Ovary (tissue), 9 donors: ENCODE measurements around the gene BEND7. TPM values are rescaled to one million over a fixed set of nuclear protein-coding genes. Genes with fewer than 3 reads are reported as not detected.
A peak's percentile ranks its signal among the peaks of the same experiment; 100 is the strongest.

ENCODE experiments used
- DNase-seq, 5 donors: peaks; one replicate each; pipeline ENCODE4 v3.0.0-alpha.2; 2019 to 2020
- H3K27ac ChIP-seq, 2 donors: fragments of 200-600 bp; one replicate each; pipeline versions ENCODE4 v1.5.1 to v1.8.0; 2019 to 2022
- H3K27me3 ChIP-seq: fragments of 200-600 bp; one replicate; pipeline ENCODE4 v1.8.0; 2022
- H3K36me3 ChIP-seq: fragments of 200-600 bp; sonication (generic); one replicate; pipeline ENCODE4 v1.5.1; 2019
- H3K4me1 ChIP-seq: one replicate; pipeline ENCODE4 v1.8.1; 2013; ENCODE audit warnings: mild to moderate bottlenecking, moderate library complexity; ENCODE audit not compliant: insufficient read depth
- H3K4me3 ChIP-seq: fragments of 200-600 bp; sonication (generic); one replicate; pipeline ENCODE4 v1.5.1; 2017
- H3K9me3 ChIP-seq, 2 donors: fragments of 200-600 bp in 1 of 2; sonication (generic) in 1 of 2; one replicate each; pipeline versions ENCODE4 v1.5.1 to v1.8.1; 2013 to 2019; ENCODE audit warnings: mild to moderate bottlenecking in 1 of 2, moderate library complexity in 1 of 2
- CTCF ChIP-seq, 3 donors: fragments of 450-650 bp in 2 of 3; fragments of 200-600 bp in 1 of 3; IDR thresholded peaks; one replicate each; pipeline versions ENCODE4 v1.5.1 to v1.8.0; 2016 to 2022; ENCODE audit warnings: antibody characterized with exemption in 3 of 3, mild to moderate bottlenecking in 1 of 3
- EP300 ChIP-seq: sonication (generic); formaldehyde crosslinking; IDR thresholded peaks from one replicate; pipeline ENCODE4 v1.6.1; 2017; ENCODE audit warnings: antibody characterized with exemption
- POLR2A ChIP-seq: fragments of 450-650 bp; IDR thresholded peaks from one replicate; pipeline ENCODE4 v1.6.1; 2017; ENCODE audit warnings: antibody characterized with exemption, mild to moderate bottlenecking, moderate library complexity
- WGBS, 3 donors: extraction: QIAGEN DNeasy Blood & Tissue Kit in 1 of 3; methylation state at CpG; one replicate each; pipeline versions ENCODE4 v1.1.5 to v1.1.7; 2013 to 2017; 5-methylcytosine and 5-hydroxymethylcytosine counted together
- intact Hi-C, 4 donors: fragments of 100-400 bp; cut with DNase I; formaldehyde crosslinking; loops; one replicate each; pipeline versions ENCODE4 v1.11.0 to v1.15.1; 2022 to 2023
- polyA plus RNA-seq, 2 donors: library from polyadenylated mRNA; stranded (reverse); fragments of 200-250 nt in 1 of 2; fragments of 350-450 nt in 1 of 2; fragmentation: Illumina TruSeq in 1 of 2; extraction: RNeasy Lipid Tissue Mini Kit (QIAGEN cat#74804) in 1 of 2; gene quantifications; one replicate each; pipeline ENCODE4 v1.2.3, GENCODE V29; 2013 to 2014
- total RNA-seq, 7 donors: library from RNA; depleted of rRNA in 2 of 7; stranded (reverse); fragments of >200 nt in 2 of 7; fragmentation: NEBNext Ultra II Directional in 3 of 7; extraction: Animal tissue kit (Norgen Biotek cat#: 25700) in 3 of 7; gene quantifications; one replicate each; pipeline versions ENCODE4 v1.1.0 to v1.2.4, GENCODE V29; 2016 to 2023
- donor health status: DM: no; HTN: no; CAD: no; lungs with moderate emphysema.
- donor health status: DM: no; HTN: no; CAD: no.
- donor health status: Bipolar disorder and iron deficiency.
- donor health status: DM: yes; HTN: yes; CAD: no.
- donor health status: DM: no; HTN: no; CAD: no.
- donor health status: DM: yes; HTN: yes; CAD: no.

BEND7 gene
- total and polyA plus RNA-seq, 9 donors = 9.9 to 34.7 (median 19.8) TPM

- Histone ChIP-seq H3K27me3 (no peaks in the 10 kb centered on the region), H3K9me3 (no peaks in the 10 kb centered on the region), H3K4me1 (no peaks in the 10 kb centered on the region), H3K27ac (no peak overlapping the region), H3K36me3 (no peaks in the 10 kb centered on the region), H3K4me3 (no peak overlapping the region)
- TF ChIP-seq POLR2A (no peak), EP300 (no peak), CTCF (IDR thresholded peaks at IDR 0.05) (no peak)
- intact Hi-C loops = no loop called here
- no peak for DNase-seq
- WGBS, 3 donors = 94 to 96% (median 95%) methylated on average over 4 of the region's 4 CpGs
Measured at GRCh38 chr10:13535346-13535745, 6.5 kb upstream of the BEND7 start.

GRCh38 chr10:13529714-13529973, 830 bp upstream of the BEND7 start:
- intact Hi-C loops = no loop called here
- Histone ChIP-seq H3K27ac (no peak overlapping the region), H3K4me1 (peaks cover 2% of the 10 kb centered on the region)

GRCh38 chr10:13528123-13528874, 515 bp downstream of the BEND7 start:
- Histone ChIP-seq H3K4me1 (peaks cover 2% of the 10 kb centered on the region), H3K27me3 (no peaks in the 10 kb centered on the region), H3K9me3 (no peaks in the 10 kb centered on the region), H3K27ac (peak overlapping the region; percentile 73 to 90), H3K36me3 (no peaks in the 10 kb centered on the region), H3K4me3 (peak overlapping the region; percentile 65)
- intact Hi-C loops = no loop called here
- DNase-seq = peak; percentile 18 to 56 (median 32)
- TF ChIP-seq CTCF (IDR thresholded peaks at IDR 0.05) (no peak), POLR2A (no peak), EP300 (no peak)
- WGBS, 3 donors = 0 to 1% (median 1%) methylated on average over 69 to 104 of the region's 104 CpGs

More at GRCh38 chr10:13529714-13529973, 830 bp upstream of the BEND7 start:
- H3K36me3 ChIP-seq = no peaks in the 10 kb centered on the region
- no peaks in the 10 kb centered on the region for H3K27me3 ChIP-seq
- WGBS, 3 donors = 56 to 61% (median 58%) methylated on average over 8 of the region's 8 CpGs
- no peak for TF ChIP-seq CTCF (IDR thresholded peaks at IDR 0.05)
- no peak for TF ChIP-seq POLR2A
- no peak for TF ChIP-seq EP300
- DNase-seq = no peak
- H3K9me3 ChIP-seq = no peaks in the 10 kb centered on the region
- H3K4me3 ChIP-seq = peak overlapping the region; percentile 65

GRCh38 chr10:13527864-13528122, 1.0 kb downstream of the BEND7 start:
- intact Hi-C loops = no loop called here
- 6 to 8% (median 7%) methylated on average over 5 of the region's 5 CpGs for WGBS, 3 donors

More at GRCh38 chr10:13527864-13528122, 1.0 kb downstream of the BEND7 start:
- Histone ChIP-seq H3K9me3 (no peaks in the 10 kb centered on the region), H3K36me3 (no peaks in the 10 kb centered on the region), H3K27me3 (no peaks in the 10 kb centered on the region), H3K4me3 (peak overlapping the region; percentile 65), H3K4me1 (peaks cover 2% of the 10 kb centered on the region), H3K27ac (peak overlapping the region; percentile 73 to 90)
- DNase-seq = no peak
- TF ChIP-seq EP300 = no peak
- TF ChIP-seq POLR2A = no peak
- TF ChIP-seq CTCF (IDR thresholded peaks at IDR 0.05) = no peak
